CD4-positive, alpha-beta T cell (primary cell): ENCODE data around the gene NCR3LG1. TPM values are rescaled to one million over a fixed set of nuclear protein-coding genes. Genes with fewer than 3 reads are reported as not detected.

ENCODE experiments used
- ATAC-seq: fragments of 200-7000 bp; cut with Tn5 transposase; one replicate; pipeline ENCODE4 v1.10.0; 2022; ENCODE audit warnings: mild to moderate bottlenecking; ENCODE audit not compliant: poor library complexity
- CTCF ChIA-PET: fragments of 350-600 bp; sonication (Branson Sonifier 250); formaldehyde crosslinking; loops from one replicate; lab custom pipeline; 2021; ENCODE audit warnings: antibody characterized with exemption, inconsistent platforms; lab: Charles Lee
- POLR2A ChIA-PET: fragments of 350-600 bp; sonication (Branson Sonifier 250); formaldehyde crosslinking; loops from one replicate; lab custom pipeline; 2021; ENCODE audit warnings: antibody characterized with exemption, inconsistent platforms; lab: Charles Lee
- DNase-seq, 14 experiments: peaks; one replicate each; pipeline ENCODE4 v3.0.0-alpha.2; 2013 to 2020; ENCODE audit warnings: mixed read lengths in 2 of 14
- H3K27ac ChIP-seq, 2 donors: one replicate each; pipeline versions ENCODE4 v1.5.1 to v1.7.0; 2013; ENCODE audit warnings: low read length in 2 of 2, low read depth in 1 of 2, mild to moderate bottlenecking in 1 of 2
- H3K27me3 ChIP-seq, 2 experiments: 1 replicate in 1 of 2; 2 replicates in 1 of 2; pipeline versions ENCODE4 v1.6.1 to v1.7.0; 2013; ENCODE audit warnings: low read length in 2 of 2, control low read depth in 1 of 2, mild to moderate bottlenecking in 1 of 2, moderate library complexity in 1 of 2; ENCODE audit not compliant: insufficient read depth in 2 of 2, control insufficient read depth in 1 of 2
- H3K36me3 ChIP-seq: one replicate; pipeline ENCODE4 v1.6.1; 2013; ENCODE audit warnings: low read length, control low read depth; ENCODE audit not compliant: insufficient read depth
- H3K4me1 ChIP-seq: one replicate; pipeline ENCODE4 v1.6.1; 2013; ENCODE audit warnings: low read length, control low read depth; ENCODE audit not compliant: insufficient read depth
- H3K4me3 ChIP-seq: one replicate; pipeline ENCODE4 v1.5.1; 2013; ENCODE audit warnings: mild to moderate bottlenecking, low read length, moderate library complexity
- H3K9me3 ChIP-seq, 2 experiments: 1 replicate in 1 of 2; 2 replicates in 1 of 2; pipeline versions ENCODE4 v1.6.1 to v1.7.0; 2013; ENCODE audit warnings: low read length in 2 of 2, mild to moderate bottlenecking in 2 of 2, control low read depth in 1 of 2, moderate library complexity in 1 of 2; ENCODE audit not compliant: control insufficient read depth in 1 of 2, insufficient read depth in 1 of 2
- H3K27ac Mint-ChIP-seq: one replicate; pipeline ENCODE4 v1.8.0; 2020; ENCODE audit warnings: mixed read lengths
- H3K27me3 Mint-ChIP-seq: one replicate; pipeline ENCODE4 v1.8.0; 2021; ENCODE audit warnings: mixed read lengths
- H3K36me3 Mint-ChIP-seq: one replicate; pipeline ENCODE4 v1.8.0; 2021; ENCODE audit warnings: low read depth, mixed read lengths
- H3K4me1 Mint-ChIP-seq: one replicate; pipeline ENCODE4 v1.8.0; 2021; ENCODE audit warnings: low read depth, mixed read lengths
- H3K4me3 Mint-ChIP-seq: one replicate; pipeline ENCODE4 v1.8.0; 2020; ENCODE audit warnings: mild to moderate bottlenecking, mixed read lengths
- H3K9me3 Mint-ChIP-seq: one replicate; pipeline ENCODE4 v1.8.0; 2020; ENCODE audit warnings: mixed read lengths
- intact Hi-C, 2 experiments: fragments of 100-400 bp; cut with DNase I in 1 of 2; cut with micrococcal nuclease in 1 of 2; formaldehyde crosslinking; loops; one replicate each; pipeline versions ENCODE4 v1.15.1 to v1.9.0; 2023 to 2025; cut with DNase I, micrococcal nuclease
- total RNA-seq, 174 experiments: library from RNA in 2 of 174; stranded (reverse) in 2 of 174; gene quantifications; one replicate each; pipeline ENCODE4 v1.2.3 and lab custom pipeline; 2021 to 2026
- TF ChIP-seq, protein P1 (sequence below): fragments of 200-600 bp; IDR thresholded peaks from one replicate; pipeline ENCODE4 v1.8.0; 2022; ENCODE audit warnings: antibody characterized with exemption, mild to moderate bottlenecking

Gene NCR3LG1
- total RNA-seq, 2 experiments from 2014 or later = 2.2 to 2.4 TPM

DNA sequence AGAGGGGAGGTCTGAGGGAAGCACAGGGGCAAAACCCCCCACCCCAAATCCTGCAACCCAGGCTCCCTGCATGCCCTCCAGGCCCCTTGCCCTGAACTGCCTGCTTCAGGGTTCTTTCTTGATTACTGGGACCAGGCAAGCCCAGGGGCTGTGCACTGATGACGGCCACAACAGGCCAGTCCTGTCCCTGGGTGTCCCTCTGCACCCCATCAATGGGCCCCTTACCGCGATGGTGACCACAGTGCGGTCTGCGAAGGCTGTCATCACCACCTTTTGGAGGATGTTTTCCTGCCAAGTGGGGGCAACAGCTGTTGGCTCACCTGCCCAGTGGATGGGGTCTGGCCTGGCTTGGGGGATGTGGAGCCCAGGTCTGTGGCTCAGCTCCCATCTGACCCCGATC lies 41.9 kb downstream of the NCR3LG1 start:
- Mint-ChIP-seq H3K36me3 (no peaks in the 10 kb centered on the region), H3K27me3 (no peaks in the 10 kb centered on the region), H3K27ac (no peak overlapping the region), H3K9me3 (no peaks in the 10 kb centered on the region), H3K4me3 (no peak overlapping the region), H3K4me1 (no peaks in the 10 kb centered on the region)
- Histone ChIP-seq H3K27ac (no peak overlapping the region), H3K9me3 (no peaks in the 10 kb centered on the region), H3K4me3 (no peak overlapping the region), H3K36me3 (no peaks in the 10 kb centered on the region), H3K27me3 (no peaks in the 10 kb centered on the region), H3K4me1 (peaks cover 13% of the 10 kb centered on the region)
- ChIA-PET CTCF (interaction anchor here (0.6 kb wide), 1 partner anchor 1427 kb away, joined by 3 read pairs; no protein-coding TSS in a partner anchor), POLR2A (no interaction called here)
- TF ChIP-seq, protein P1, sequence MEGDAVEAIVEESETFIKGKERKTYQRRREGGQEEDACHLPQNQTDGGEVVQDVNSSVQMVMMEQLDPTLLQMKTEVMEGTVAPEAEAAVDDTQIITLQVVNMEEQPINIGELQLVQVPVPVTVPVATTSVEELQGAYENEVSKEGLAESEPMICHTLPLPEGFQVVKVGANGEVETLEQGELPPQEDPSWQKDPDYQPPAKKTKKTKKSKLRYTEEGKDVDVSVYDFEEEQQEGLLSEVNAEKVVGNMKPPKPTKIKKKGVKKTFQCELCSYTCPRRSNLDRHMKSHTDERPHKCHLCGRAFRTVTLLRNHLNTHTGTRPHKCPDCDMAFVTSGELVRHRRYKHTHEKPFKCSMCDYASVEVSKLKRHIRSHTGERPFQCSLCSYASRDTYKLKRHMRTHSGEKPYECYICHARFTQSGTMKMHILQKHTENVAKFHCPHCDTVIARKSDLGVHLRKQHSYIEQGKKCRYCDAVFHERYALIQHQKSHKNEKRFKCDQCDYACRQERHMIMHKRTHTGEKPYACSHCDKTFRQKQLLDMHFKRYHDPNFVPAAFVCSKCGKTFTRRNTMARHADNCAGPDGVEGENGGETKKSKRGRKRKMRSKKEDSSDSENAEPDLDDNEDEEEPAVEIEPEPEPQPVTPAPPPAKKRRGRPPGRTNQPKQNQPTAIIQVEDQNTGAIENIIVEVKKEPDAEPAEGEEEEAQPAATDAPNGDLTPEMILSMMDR = no peak
- intact Hi-C loops = loop anchor here in 1 of 2 experiments (5.0 kb wide), 2 partner anchors 186 to 316 kb away; partner anchors contain the start of genes PIK3C2A and RPS13
- ATAC-seq (no peak), DNase-seq (no peak)

DNA sequence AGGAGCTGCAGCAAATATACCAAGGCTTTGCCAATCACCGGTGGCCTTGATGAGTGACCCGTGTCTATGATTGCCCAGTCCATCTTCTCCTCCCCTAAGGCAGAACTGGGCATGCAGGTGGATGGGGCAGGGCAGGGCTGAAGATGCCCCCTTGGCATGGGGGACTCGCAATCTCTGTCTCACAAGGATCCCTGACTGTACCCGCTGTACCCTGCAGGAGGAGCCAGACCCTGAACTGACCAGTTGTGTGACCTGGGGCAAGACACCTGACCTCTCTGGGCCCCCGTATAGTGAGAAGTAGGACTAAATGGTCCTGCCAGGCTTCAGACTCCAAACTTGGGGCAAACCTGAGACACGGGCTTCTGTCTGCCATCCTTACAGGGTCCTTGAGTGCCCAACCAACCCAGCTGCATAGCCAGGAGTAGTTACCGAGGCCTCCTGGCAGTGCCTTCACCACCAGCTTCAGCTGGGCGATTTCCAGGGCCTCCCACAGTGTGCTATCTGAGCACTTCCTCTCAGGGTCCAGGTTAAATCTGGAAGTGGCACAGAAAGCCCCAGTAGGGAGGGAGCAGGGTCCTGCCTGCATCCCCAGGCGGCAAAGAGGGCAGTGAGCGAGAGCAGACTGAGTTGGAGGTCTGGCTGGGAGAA lies 43.3 kb downstream of the NCR3LG1 start:
- ATAC-seq = no peak
- intact Hi-C loops = loop anchor here in 1 of 2 experiments (5.0 kb wide), 2 partner anchors 188 to 318 kb away; partner anchors contain the start of genes PIK3C2A and RPS13
- Mint-ChIP-seq H3K4me1 (no peaks in the 10 kb centered on the region), H3K9me3 (no peaks in the 10 kb centered on the region), H3K4me3 (no peak overlapping the region), H3K27me3 (no peaks in the 10 kb centered on the region), H3K36me3 (no peaks in the 10 kb centered on the region), H3K27ac (no peak overlapping the region)
- no peaks in the 10 kb centered on the region for H3K27me3 ChIP-seq
- POLR2A ChIA-PET = no interaction called here
- H3K4me3 ChIP-seq = no peak overlapping the region
- no peaks in the 10 kb centered on the region for H3K9me3 ChIP-seq
- TF ChIP-seq, protein P1 = no peak
- peaks cover 3% of the 10 kb centered on the region for H3K4me1 ChIP-seq
- H3K27ac ChIP-seq = no peak overlapping the region
- DNase-seq = no peak
- no peaks in the 10 kb centered on the region for H3K36me3 ChIP-seq
- CTCF ChIA-PET = no interaction called here

DNA sequence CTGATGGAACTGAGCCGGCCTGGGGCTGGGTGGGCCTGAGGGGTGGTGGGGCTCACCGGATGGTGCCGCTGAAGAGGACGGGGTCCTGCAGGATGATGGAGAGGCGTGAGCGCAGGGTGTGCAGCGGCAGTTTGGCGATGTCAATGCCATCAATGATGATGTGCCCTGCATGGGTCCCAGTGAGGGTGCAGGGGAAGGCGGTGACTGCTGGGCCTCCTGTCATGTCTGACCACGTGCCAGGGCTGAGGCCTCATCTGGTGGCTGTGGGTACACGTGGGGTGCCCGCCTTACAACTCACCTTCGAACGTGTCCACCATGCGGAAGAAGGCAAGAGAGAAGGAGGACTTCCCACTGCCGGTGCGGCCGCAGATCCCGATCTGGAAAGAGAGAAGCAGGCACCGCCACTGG lies 44.0 kb downstream of the NCR3LG1 start:
- DNase-seq (no peak), ATAC-seq (no peak)
- Histone ChIP-seq H3K27me3 (no peaks in the 10 kb centered on the region), H3K36me3 (no peaks in the 10 kb centered on the region), H3K4me3 (no peak overlapping the region), H3K4me1 (no peaks in the 10 kb centered on the region), H3K27ac (no peak overlapping the region), H3K9me3 (no peaks in the 10 kb centered on the region)
- H3K4me1 Mint-ChIP-seq = no peaks in the 10 kb centered on the region
- no peaks in the 10 kb centered on the region for H3K27me3 Mint-ChIP-seq
- no peak overlapping the region for H3K27ac Mint-ChIP-seq
- intact Hi-C loops = no loop called here
- CTCF ChIA-PET = no interaction called here
- POLR2A ChIA-PET = no interaction called here
- no peaks in the 10 kb centered on the region for H3K36me3 Mint-ChIP-seq
- H3K9me3 Mint-ChIP-seq = no peaks in the 10 kb centered on the region
- TF ChIP-seq, protein P1 = no peak
- H3K4me3 Mint-ChIP-seq = no peak overlapping the region
